GM12801 (cell line): ENCODE results near the gene SLK.

Experiments used
- TF ChIP-seq, protein P1 (sequence below): IDR thresholded peaks from one replicate; pipeline ENCODE4 v1.5.1; 2011; ENCODE audit warnings: control low read depth; ENCODE audit not compliant: insufficient read length; ENCODE audit errors: extremely low read depth

The SLK gene

DNA sequence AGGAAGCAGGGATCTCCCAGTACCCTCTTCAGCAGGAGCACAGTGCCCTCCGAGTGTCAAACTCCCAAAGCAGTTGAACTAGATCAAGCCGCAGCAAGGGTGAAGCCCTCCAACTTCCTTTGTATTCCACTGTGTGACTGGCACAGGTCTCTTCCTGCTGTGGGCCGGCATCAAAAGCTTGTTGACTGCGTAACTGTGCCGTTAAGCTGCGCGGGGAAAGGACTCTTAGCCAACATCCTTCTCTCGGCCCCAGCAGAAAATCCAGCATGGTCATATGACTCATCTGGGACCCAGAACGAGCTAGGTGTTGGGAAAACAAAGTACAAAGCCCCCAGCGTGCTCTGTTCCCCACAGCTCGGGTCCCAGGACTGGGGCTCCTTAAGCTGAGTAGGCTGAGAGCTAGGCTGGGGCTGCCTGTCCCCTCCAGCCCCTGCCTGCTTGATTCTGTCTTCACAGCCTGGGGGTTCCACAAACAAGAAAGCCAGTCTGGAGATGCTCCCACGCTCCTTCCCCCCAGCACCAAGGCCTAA is 66.5 kb downstream of the SLK start:
- TF ChIP-seq, protein P1, sequence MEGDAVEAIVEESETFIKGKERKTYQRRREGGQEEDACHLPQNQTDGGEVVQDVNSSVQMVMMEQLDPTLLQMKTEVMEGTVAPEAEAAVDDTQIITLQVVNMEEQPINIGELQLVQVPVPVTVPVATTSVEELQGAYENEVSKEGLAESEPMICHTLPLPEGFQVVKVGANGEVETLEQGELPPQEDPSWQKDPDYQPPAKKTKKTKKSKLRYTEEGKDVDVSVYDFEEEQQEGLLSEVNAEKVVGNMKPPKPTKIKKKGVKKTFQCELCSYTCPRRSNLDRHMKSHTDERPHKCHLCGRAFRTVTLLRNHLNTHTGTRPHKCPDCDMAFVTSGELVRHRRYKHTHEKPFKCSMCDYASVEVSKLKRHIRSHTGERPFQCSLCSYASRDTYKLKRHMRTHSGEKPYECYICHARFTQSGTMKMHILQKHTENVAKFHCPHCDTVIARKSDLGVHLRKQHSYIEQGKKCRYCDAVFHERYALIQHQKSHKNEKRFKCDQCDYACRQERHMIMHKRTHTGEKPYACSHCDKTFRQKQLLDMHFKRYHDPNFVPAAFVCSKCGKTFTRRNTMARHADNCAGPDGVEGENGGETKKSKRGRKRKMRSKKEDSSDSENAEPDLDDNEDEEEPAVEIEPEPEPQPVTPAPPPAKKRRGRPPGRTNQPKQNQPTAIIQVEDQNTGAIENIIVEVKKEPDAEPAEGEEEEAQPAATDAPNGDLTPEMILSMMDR: no peak

DNA sequence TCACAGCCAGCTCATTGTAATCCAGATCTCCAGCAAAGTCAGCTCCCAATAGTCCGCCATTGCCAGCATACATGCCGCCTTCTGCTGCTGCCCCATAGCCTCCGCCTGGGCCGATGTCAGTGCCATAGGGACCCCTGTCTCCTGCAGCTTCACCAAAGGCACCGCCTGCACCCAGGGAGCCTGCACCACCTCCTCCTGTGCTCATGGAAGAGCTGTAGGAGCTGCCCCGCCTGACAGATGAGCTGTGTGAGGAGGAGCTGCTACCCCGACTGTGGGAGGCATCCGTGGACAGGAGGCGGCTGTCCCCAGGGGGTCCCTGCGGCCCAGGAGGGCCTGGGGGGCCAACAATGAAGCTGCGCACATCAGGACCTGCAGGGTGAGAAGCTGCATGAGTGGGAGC is 67.0 kb downstream of the SLK start:
- TF ChIP-seq, protein P1: no peak

DNA sequence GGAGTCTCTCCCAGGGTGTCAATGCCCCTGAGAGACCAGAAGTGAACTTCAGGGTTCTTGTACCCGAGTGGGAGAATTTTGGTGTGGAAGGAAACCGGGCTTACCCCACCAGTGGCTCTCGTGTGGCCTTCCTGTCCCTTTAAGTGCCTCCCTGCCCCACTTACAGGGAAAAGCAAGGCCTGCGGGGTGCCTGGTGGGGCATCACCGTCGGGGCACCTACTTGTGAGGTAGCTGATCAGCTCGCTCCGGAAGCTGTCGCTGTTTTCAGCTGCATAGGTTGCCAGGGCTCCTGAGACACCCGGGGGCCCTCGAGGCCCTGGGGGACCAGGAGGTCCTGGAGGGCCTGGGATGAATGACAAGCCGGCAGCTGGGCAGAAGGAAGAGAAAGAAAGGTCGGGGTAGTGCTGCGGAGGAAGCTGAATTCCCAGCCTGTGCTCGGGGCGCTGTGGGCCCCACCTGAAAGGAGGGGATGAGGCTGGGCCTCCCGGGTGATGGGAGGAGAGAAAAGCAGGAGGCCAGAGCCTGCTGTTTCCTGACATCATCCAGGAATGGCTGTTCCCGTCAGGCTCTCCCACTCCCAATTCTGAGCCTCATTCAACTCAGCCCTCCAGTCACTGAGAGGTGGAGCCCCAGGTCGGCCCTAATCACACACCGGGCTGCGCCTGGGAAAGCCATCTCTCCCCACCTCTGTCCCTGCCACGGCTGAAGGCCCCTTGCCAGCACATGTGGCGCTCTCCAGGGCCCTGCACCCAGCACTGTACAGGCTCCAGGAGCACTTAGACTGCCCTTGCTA is 67.7 kb downstream of the SLK start:
- TF ChIP-seq, protein P1: no peak

DNA sequence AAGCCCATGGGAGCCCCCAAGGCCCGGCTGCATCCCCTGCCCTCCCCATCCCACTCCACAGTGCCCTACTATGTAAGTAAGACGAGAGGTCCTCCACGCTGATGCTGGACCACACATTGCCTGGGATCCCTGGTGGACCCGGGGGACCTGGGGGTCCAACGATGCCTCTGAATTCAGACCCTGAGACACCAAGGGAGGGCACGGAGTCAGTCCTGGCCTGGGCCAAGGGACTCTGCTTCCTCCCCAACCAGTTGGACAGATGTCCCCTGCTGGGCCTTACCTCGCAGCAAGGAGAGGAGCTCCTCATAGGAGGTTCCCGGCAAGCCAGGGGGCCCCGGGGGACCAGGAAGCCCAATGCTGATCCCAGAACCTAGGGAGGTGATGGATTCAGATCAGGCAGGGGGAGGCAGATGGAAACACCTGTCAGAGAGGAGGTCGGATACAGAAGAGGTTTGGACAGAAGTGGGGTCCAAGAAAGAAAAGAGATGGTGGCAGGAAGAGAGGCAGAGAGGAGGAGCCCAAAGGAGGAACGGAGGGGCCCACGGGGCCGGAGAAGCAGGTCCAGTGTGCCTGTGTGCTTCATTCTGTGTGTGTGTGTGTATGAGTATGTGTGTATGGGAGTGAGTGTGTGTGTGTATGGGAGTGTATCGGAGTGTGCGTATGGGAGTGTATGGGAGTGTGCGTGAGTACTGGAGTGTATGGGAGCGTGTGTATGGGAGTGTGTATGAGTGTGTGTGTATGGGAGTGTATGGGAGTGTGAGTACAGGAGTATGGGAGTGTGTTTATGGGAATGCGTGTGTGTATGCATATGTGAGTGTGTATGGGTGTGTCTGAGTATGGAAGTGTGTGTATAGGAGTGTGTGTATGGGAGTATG is 68.5 kb downstream of the SLK start:
- TF ChIP-seq, protein P1: no peak

DNA sequence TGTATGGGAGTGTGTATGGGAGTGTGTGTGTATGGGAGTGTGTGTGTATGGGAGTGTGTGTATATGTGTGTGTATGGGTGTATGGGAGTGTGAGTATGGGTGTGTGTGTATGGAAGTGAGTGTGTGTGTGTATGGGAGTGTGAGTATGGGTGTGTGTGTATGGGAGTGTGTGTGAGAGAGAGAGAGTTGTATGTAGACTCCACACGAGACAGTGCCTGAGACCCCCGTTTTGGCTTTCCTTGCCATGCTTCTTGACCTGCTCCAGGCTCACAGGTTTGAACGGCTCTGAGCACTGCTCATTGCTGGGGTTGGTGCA is 69.1 kb downstream of the SLK start:
- TF ChIP-seq, protein P1: no peak

DNA sequence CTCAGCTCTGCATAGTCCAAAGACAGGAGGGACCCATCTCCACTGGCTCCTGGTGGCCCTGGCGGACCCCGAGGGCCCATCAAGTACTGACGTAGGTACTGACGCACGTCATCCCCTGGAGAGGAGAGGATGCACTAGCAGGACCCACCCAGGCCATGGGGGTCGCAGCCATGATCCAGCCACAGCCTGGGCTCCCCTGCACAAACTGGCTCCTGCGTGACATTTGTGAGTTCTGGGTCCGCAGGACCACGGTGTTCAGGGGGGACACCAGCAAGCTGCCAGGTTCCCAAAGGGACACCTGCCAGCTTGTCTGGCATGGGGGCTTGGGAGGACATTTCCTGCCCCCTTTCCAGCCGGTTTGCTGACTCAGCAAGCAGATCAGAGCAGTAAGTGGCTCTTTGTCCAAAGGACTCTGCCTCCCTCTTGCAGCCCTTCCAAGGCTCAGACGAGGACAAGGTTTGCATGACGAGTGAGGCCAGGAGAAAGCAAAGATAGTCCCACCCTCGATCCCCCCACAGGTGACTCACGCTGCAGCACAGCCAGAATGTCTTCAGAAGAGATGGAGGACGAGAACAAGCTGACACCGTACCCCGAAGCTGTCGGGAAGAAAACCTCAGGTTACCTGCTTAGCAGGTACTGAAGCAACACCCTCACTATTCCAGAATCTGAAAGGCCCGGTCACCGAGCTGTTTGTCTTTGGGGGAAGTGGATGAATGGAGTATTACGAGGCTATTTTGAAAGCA is 69.7 kb downstream of the SLK start:
- TF ChIP-seq, protein P1: no peak
